Neural cell (in vitro differentiated cells): ENCODE measurements around the gene SNX22.

Source experiments
- CTCF ChIP-seq: fragments of 450-650 bp; IDR thresholded peaks from 2 replicates; pipeline ENCODE4 v1.5.1; 2014; ENCODE audit warnings: antibody characterized with exemption, mild to moderate bottlenecking, moderate library complexity; ENCODE audit not compliant: poor library complexity, severe bottlenecking
- EZH2 ChIP-seq: fragments of 200-600, 300-800 bp; shearing (Covaris generic), sonication (generic); IDR thresholded peaks from 2 replicates; pipeline ENCODE4 v1.6.1; 2014; ENCODE audit warnings: antibody characterized with exemption, low read length, borderline replicate concordance, mild to moderate bottlenecking; ENCODE audit not compliant: insufficient read depth, poor library complexity, severe bottlenecking
- TAF1 ChIP-seq: IDR thresholded peaks from 2 replicates; pipeline ENCODE4 v1.6.1; 2012; ENCODE audit warnings: low read depth

GRCh38 chr15:64146041-64146440 is 5.5 kb upstream of the SNX22 start:
- TF ChIP-seq TAF1 (no peak), CTCF (no peak), EZH2 (no peak)
